ENCODE results near the gene TMEM30B. TPM values are rescaled to one million over a fixed set of nuclear protein-coding genes. Genes with fewer than 3 reads are reported as not detected.

The TMEM30B gene
- total and polyA plus RNA-seq, 10 of the 15 experiments (the other 5 are each of a cell fraction or from before 2014, with no cell fraction given) = 0.10 TPM; not detected in 9

- Histone ChIP-seq H2AFZ (ENCODE audit: control insufficient read depth, low read depth, low read length) (no peak overlapping the region), H3K4me2 (ENCODE audit: control insufficient read depth, insufficient read depth) (no peak overlapping the region), H3K4me3 (no peak overlapping the region), H3K9me3 (replicated peaks; ENCODE audit: control insufficient read depth, insufficient read depth, low read length) (peaks cover 15% of the 10 kb centered on the region), H3K4me1 (ENCODE audit: control insufficient read depth, insufficient read depth, low read length) (no peaks in the 10 kb centered on the region), H3K79me2 (ENCODE audit: control insufficient read depth, insufficient read depth, low read length) (no peaks in the 10 kb centered on the region), H3K27me3 (replicated peaks in 1 of 2; ENCODE audit: control insufficient read depth in 2 of 2, insufficient read depth in 2 of 2, low read length in 1 of 2) (no peaks in the 10 kb centered on the region), H3K27ac (ENCODE audit: control insufficient read depth, insufficient read depth) (no peak overlapping the region), H4K20me1 (ENCODE audit: control insufficient read depth, insufficient read depth) (no peaks in the 10 kb centered on the region), H3K36me3 (ENCODE audit: control insufficient read depth in 2 of 2, insufficient read depth in 2 of 2, low read length in 1 of 2) (no peaks in the 10 kb centered on the region), H3K9ac (ENCODE audit: control insufficient read depth, insufficient read depth, low read length) (no peak overlapping the region)
- SMC1A ChIA-PET (ENCODE audit: uncharacterized antibody, unreplicated experiment) = interaction anchor here (1.0 kb wide), 1 partner anchor 14 kb away, joined by 5 read pairs; no protein-coding TSS in a partner anchor
- no peak for TF ChIP-seq FOXK2 (IDR thresholded peaks at IDR 0.05)
- TF ChIP-seq EED (IDR thresholded peaks at IDR 0.05; ENCODE audit: low read depth) = no peak
- TF ChIP-seq CEBPZ (IDR thresholded peaks at IDR 0.05; ENCODE audit: low read depth, low read length) = no peak
- TF ChIP-seq ATF2 (IDR thresholded peaks at IDR 0.05; ENCODE audit: low read length) = no peak
- TF ChIP-seq CEBPB (IDR thresholded peaks at IDR 0.05; ENCODE audit: borderline replicate concordance in 1 of 2, low read depth in 2 of 2, low read length in 2 of 2) = no peak
- TF ChIP-seq HDGF (IDR thresholded peaks at IDR 0.05) = no peak
- TF ChIP-seq ETV6 (conservative IDR thresholded peaks at IDR 0.05 in 1 of 2, IDR thresholded peaks at IDR 0.05 in 1 of 2; ENCODE audit: borderline replicate concordance in 1 of 2, low read depth in 1 of 2) = no peak
- no peak for TF ChIP-seq ZNF207 (IDR thresholded peaks at IDR 0.05; ENCODE audit: borderline replicate concordance)
- TF ChIP-seq PRDM15 (CRISPR knock-in tag; IDR thresholded peaks at IDR 0.05) = no peak
- FAIRE-seq (no peak), DNase-seq (ENCODE audit: low read depth, low spot score) (no peak), ATAC-seq (no peak)
- POLR2A ChIA-PET = no interaction called here
- intact Hi-C loops (cut with micrococcal nuclease; ENCODE audit: unreplicated experiment) = no loop called here
- CTCF ChIA-PET = interaction anchor here (0.6 to 1.5 kb wide), 3 partner anchors 9 to 522 kb away, joined by 3 to 4 read pairs (median 3); no protein-coding TSS in a partner anchor
- WGBS (ENCODE audit: insufficient coverage, insufficient replicate concordance, low lambda C conversion rate, missing lambda C conversion rate) = 62% methylated on average over 4 of the region's 4 CpGs
- in situ Hi-C loops (cut with MboI) = loop anchor here (25.0 kb wide), 1 partner anchor 122 kb away; no protein-coding TSS in a partner anchor
- no TSS peak for BruUV-seq (replicated peaks)
- RAD21 ChIA-PET (ENCODE audit: unreplicated experiment) = no interaction called here
Observed at GRCh38 chr14:61315313-61315712, 34.2 kb upstream of the TMEM30B start.
